Measurements from ENCODE around the gene RPAP3.

The RPAP3 gene

GRCh38 chr12:47705566-47706425, at the start of gene RPAP3:
Gene RPAP3 (minus strand): TSS chr12:47706030. CDS start chr12:47702840, 3,190 bp downstream.
- peak; percentile 80 for DNase-seq (ENCODE audit: low read depth)
- TF ChIP-seq, protein P1, sequence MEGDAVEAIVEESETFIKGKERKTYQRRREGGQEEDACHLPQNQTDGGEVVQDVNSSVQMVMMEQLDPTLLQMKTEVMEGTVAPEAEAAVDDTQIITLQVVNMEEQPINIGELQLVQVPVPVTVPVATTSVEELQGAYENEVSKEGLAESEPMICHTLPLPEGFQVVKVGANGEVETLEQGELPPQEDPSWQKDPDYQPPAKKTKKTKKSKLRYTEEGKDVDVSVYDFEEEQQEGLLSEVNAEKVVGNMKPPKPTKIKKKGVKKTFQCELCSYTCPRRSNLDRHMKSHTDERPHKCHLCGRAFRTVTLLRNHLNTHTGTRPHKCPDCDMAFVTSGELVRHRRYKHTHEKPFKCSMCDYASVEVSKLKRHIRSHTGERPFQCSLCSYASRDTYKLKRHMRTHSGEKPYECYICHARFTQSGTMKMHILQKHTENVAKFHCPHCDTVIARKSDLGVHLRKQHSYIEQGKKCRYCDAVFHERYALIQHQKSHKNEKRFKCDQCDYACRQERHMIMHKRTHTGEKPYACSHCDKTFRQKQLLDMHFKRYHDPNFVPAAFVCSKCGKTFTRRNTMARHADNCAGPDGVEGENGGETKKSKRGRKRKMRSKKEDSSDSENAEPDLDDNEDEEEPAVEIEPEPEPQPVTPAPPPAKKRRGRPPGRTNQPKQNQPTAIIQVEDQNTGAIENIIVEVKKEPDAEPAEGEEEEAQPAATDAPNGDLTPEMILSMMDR (IDR thresholded peaks at IDR 0.05; ENCODE audit: control insufficient read depth, extremely low read depth, insufficient read depth): peak; percentile 57
- peak within 1 kb of the TSS; percentile 62 for H3K4me3 ChIP-seq (ENCODE audit: low read depth, low read length)

GRCh38 chr12:47754881-47755280, 49.1 kb upstream of the RPAP3 start:
- H3K4me3 ChIP-seq (ENCODE audit: low read depth, low read length): no peak overlapping the region
- peak; percentile 77 for DNase-seq (ENCODE audit: low read depth)
- TF ChIP-seq, protein P1 (IDR thresholded peaks at IDR 0.05; ENCODE audit: control insufficient read depth, extremely low read depth, insufficient read depth): no peak

DNA sequence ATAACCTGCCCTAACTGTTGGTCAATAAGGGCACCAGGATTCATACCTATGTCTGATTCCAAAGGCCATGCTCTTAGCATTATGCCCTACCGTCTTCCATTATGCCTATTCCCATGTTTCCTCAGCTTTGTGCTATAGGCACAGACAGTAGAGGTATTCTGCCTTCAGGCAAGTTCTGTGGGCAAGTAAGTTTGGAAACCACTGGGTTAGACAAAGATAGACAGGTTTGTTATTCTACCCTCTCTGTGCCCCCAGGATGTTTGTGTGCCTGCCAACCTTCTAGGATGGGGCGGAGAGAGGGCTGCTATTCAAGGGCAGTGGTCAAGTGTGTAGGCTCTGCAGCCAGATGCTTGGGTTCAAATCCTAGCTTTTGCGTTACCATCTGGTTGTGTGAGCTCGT, 48.3 kb upstream of the RPAP3 start:
- TF ChIP-seq, protein P1 (IDR thresholded peaks at IDR 0.05; ENCODE audit: control insufficient read depth, extremely low read depth, insufficient read depth): no peak
- H3K4me3 ChIP-seq (ENCODE audit: low read depth, low read length): no peak overlapping the region
- DNase-seq (ENCODE audit: low read depth): no peak

GRCh38 chr12:47753021-47754001, 47.5 kb upstream of the RPAP3 start:
- TF ChIP-seq, protein P1 (IDR thresholded peaks at IDR 0.05; ENCODE audit: control insufficient read depth, extremely low read depth, insufficient read depth): no peak
- DNase-seq (ENCODE audit: low read depth): peak; percentile 80
- H3K4me3 ChIP-seq (ENCODE audit: low read depth, low read length): no peak overlapping the region

DNA sequence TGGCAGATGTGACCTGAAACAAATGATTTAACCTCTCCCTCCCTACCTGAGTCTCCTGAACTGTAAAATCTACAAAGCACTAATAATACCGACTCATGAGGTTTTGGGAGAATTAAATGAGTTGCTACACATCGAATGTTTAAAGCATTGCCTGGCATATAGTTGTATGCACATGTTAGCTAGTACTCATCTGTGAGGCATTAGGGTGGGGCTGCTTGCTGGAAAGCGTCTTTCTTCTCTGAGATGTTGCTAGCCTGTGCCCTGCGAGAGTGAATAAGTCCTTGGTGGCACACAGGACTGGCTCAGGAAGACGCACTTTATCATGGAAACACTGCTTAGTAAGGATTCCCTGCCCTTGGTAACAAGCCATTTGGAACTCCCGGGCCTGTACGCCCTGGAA, 46.7 kb upstream of the RPAP3 start:
- H3K4me3 ChIP-seq (ENCODE audit: low read depth, low read length): no peak overlapping the region
- no peak for DNase-seq (ENCODE audit: low read depth)
- TF ChIP-seq, protein P1 (IDR thresholded peaks at IDR 0.05; ENCODE audit: control insufficient read depth, extremely low read depth, insufficient read depth): no peak

DNA sequence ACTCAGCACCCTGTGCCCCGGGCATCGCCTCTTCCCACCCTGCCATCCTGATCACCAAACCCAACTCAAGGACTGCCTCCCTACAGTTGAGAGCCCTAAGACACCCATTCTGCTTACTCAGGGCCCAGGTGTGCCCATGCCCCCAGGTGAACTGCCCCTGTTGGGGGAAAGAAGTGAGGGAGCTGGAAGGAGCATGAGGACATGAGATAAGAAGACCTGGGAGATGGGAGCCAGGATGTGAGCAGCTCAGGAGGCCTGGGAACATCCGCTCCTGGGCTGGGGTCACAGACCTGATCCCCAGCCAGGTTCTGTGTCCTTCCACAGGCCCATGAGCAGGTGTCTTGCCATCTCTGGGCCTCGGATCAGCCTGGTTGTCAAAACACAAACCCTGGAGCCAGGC, 46.3 kb upstream of the RPAP3 start:
- H3K4me3 ChIP-seq (ENCODE audit: low read depth, low read length): no peak overlapping the region
- DNase-seq (ENCODE audit: low read depth): no peak

More for the DNA sequence above, 46.3 kb upstream of the RPAP3 start:
- TF ChIP-seq, protein P1 (IDR thresholded peaks at IDR 0.05; ENCODE audit: control insufficient read depth, extremely low read depth, insufficient read depth): no peak

Data from LNCaP clone FGC (cell line).